ENCODE data around the gene B4GALT2. TPM values are rescaled to one million over a fixed set of nuclear protein-coding genes. Genes with fewer than 3 reads are reported as not detected.
A peak's percentile ranks its signal among the peaks of the same experiment; 100 is the strongest.

B4GALT2 gene
- total and polyA plus RNA-seq, 2 donors (not counting 3 experiments of a cell fraction or from before 2014, with no cell fraction given): 80.0 to 103 TPM

DNA sequence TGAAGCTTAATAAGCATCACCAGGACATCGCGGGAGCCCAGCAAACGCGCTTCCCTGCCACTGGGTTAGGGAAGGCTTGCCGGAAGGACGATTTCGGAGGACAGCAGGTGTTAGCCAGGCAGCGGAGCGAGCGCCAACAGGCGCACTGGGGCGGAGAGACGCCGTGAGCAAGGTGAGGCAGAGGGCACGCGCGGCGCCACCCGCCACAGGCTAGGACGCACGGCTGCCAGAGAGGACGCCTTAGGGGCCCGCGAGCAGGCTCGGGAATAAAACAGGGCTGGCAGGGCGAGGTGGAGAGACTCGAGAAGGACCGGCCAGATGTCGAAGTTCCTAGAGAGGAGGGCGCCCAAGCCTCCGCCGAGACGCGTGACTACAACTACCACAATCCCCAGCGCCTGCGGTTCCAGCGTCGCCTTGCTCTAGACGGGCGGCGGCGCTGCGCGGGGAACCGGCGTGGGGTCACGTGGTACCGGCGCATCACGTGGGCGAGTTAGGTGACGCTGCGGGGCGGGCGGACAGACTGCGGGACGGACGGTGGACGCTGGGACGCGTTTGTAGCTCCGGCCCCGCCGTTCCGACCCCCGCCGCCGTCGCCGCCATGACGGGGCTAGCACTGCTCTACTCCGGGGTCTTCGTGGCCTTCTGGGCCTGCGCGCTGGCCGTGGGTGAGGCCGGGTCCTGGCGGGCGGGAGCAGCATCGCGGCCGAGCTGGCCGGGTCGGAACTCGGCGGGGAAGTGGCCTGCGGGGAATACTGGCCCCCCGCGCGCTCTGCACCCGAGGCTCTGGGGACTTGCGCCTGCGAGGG, 4.4 kb upstream of the B4GALT2 start, which contains the start of gene ATP6V0B:
ATP6V0B (plus strand) TSS at position 518 of the 806 bp plus-strand sequence; CDS start at position 599, 81 bp downstream.
- Histone ChIP-seq H3K9me1 (replicated peaks; ENCODE audit: control insufficient read depth, extremely low read depth, insufficient read depth, low read length) (no peaks in the 10 kb centered on the region), H3K4me2 (ENCODE audit: insufficient read depth, low read length) (peak within 1 kb of the TSS; percentile 84), H3K27me3 (ENCODE audit: control insufficient read depth in 2 of 2, insufficient read depth in 2 of 2, low read length in 2 of 2) (no peaks in the 10 kb centered on the region), H2AFZ (ENCODE audit: low read depth, low read length) (peak within 1 kb of the TSS; percentile 95), H3K9me3 (replicated peaks; ENCODE audit: control insufficient read depth, insufficient read depth, low read length) (no peaks in the 10 kb centered on the region), H3K36me3 (ENCODE audit: control insufficient read depth in 2 of 2, extremely low read depth in 1 of 2, insufficient read depth in 2 of 2, low read length in 2 of 2) (peaks cover 0 to 15% of the 10 kb centered on the region in 2 experiments), H3K4me1 (ENCODE audit: control insufficient read depth, extremely low read depth, insufficient read depth, low read length) (peaks cover 29% of the 10 kb centered on the region), H3K79me2 (ENCODE audit: control insufficient read depth, insufficient read depth, low read length) (peaks cover 31% of the 10 kb centered on the region), H3K9ac (replicated peaks; ENCODE audit: extremely low read depth, insufficient read depth, low read length) (peak within 1 kb of the TSS; percentile 80), H3K4me3 (replicated peaks in 1 of 3; ENCODE audit: insufficient read depth in 1 of 3, low read depth in 1 of 3, low read length in 3 of 3) (peak within 1 kb of the TSS; percentile 69 to 73 (median 71)), H4K20me1 (replicated peaks; ENCODE audit: control insufficient read depth, extremely low read depth, insufficient read depth, low read length) (no peaks in the 10 kb centered on the region), H3K27ac (ENCODE audit: insufficient read depth, low read depth, low read length) (peak within 1 kb of the TSS; percentile 48)
- CTCF ChIA-PET: interaction anchor here (0.6 to 1.9 kb wide), 12 partner anchors 14 to 211 kb away, joined by 3 to 11 read pairs (median 3); no protein-coding TSS in a partner anchor
- POLR2A ChIA-PET: no interaction called here
- dilution Hi-C loops (cut with MboI; ENCODE audit: extremely low pct_ligation_motif_present, low sequenced_read_pairs): no loop called here
- peak; percentile 94 for DNase-seq (ENCODE audit: low read depth, low spot score)
- intact Hi-C loops (cut with micrococcal nuclease): loop anchor here (1.0 kb wide), 1 partner anchor 28 kb away; the partner anchor contains the start of gene IPO13
- TF ChIP-seq, protein P1, sequence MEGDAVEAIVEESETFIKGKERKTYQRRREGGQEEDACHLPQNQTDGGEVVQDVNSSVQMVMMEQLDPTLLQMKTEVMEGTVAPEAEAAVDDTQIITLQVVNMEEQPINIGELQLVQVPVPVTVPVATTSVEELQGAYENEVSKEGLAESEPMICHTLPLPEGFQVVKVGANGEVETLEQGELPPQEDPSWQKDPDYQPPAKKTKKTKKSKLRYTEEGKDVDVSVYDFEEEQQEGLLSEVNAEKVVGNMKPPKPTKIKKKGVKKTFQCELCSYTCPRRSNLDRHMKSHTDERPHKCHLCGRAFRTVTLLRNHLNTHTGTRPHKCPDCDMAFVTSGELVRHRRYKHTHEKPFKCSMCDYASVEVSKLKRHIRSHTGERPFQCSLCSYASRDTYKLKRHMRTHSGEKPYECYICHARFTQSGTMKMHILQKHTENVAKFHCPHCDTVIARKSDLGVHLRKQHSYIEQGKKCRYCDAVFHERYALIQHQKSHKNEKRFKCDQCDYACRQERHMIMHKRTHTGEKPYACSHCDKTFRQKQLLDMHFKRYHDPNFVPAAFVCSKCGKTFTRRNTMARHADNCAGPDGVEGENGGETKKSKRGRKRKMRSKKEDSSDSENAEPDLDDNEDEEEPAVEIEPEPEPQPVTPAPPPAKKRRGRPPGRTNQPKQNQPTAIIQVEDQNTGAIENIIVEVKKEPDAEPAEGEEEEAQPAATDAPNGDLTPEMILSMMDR (IDR thresholded peaks at IDR 0.05; ENCODE audit: extremely low read depth in 1 of 2, insufficient read depth in 1 of 2, low read depth in 1 of 2, low read length in 2 of 2): no peak
- TF ChIP-seq FOS (IDR thresholded peaks at IDR 0.05; ENCODE audit: borderline replicate concordance, insufficient read depth, low read length) (no peak), EZH2 (IDR thresholded peaks at IDR 0.05; ENCODE audit: borderline replicate concordance, low read depth, low read length, severe bottlenecking) (no peak), POLR2AphosphoS5 (IDR thresholded peaks at IDR 0.05; ENCODE audit: insufficient read depth, low read depth, low read length) (peak; percentile 90), JUN (IDR thresholded peaks at IDR 0.05; ENCODE audit: borderline replicate concordance, insufficient read depth, insufficient read length, low read depth) (no peak), POLR2A (IDR thresholded peaks at IDR 0.05; ENCODE audit: low read depth, low read length) (peak; percentile 91), GATA2 (IDR thresholded peaks at IDR 0.05; ENCODE audit: insufficient read depth, insufficient read length, low read depth, low read length) (no peak), MYC (IDR thresholded peaks at IDR 0.05; ENCODE audit: low read depth, low read length) (no peak)
- TF ChIP-seq, protein P2, sequence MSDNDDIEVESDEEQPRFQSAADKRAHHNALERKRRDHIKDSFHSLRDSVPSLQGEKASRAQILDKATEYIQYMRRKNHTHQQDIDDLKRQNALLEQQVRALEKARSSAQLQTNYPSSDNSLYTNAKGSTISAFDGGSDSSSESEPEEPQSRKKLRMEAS (IDR thresholded peaks at IDR 0.05; ENCODE audit: insufficient read depth, insufficient read length): peak; percentile 99
- no TSS peak for BruUV-seq (replicated peaks)
- peak; percentile 98 for FAIRE-seq

Measured in endothelial cell of umbilical vein (primary cell).